Epithelial cell of prostate (primary cell): ENCODE measurements around the gene SUSD1.
A peak's percentile ranks its signal among the peaks of the same experiment; 100 is the strongest.

Source experiments
- DNase-seq: peaks from one replicate; pipeline ENCODE4 v3.0.0-alpha.2; 2011; ENCODE audit warnings: low read depth, low spot score
- H3K27ac ChIP-seq: fragments of 450-650 bp; 2 replicates; pipeline ENCODE4 v1.5.1; 2017; ENCODE audit warnings: mild to moderate bottlenecking

The SUSD1 gene

DNA sequence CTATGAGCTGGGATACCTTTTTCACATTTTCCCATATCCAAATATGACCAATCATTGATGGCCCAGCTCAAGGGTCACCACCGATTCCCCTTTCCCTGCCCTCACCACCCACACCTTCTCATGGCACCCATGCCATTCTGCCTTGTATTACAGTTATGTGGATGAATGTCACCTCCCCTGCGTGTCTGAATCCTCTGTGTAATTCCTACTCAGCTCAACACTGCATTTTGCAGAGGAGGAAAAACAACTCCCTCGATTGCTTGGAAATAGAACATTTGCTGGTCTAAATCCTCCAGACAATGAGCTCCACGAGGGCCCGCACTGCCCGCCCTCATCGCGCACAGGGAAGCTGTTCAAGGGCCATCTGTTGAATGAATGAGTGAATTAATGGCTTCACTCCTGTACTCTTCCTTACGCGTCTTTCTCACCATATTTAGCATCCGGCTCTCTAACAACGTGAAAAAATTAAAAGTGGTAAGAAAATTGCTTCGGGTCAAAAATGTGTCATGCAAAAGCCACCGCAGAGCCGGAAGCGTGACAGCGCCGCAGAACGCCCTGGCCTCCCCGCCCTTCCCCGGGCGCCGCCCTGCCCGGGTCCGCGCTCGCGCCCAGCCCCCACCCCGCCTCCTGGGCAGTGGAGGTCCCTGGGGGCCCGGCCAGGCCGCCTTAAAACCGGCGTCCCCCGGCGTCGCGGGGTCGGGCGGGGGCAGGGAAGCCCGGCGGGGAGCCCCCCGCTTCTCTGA lies 704 bp downstream of the SUSD1 start:
- no peak for DNase-seq
- peak overlapping the region; percentile 80 for H3K27ac ChIP-seq

GRCh38 chr9:112173489-112174221 lies 1.4 kb downstream of the SUSD1 start:
- H3K27ac ChIP-seq = peak overlapping the region; percentile 80
- no peak for DNase-seq

DNA sequence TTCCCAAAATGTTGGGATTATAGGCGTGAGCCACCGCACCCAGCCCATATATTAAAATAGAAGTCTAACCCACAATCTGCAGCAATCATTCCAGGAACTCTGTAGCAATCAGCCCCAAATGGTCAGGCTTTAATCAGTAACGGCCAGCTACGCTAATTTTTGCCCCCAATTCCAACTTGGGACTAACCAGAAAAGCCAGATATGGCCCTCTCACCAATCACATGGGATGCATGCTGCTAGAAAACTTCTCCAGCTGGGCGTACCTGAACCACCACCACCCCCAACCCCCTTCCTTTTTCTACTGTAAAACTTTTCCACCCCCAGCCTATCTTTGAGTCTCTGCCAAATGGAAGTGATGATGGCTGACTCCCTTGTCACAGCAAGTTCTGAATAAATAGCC lies 4.1 kb downstream of the SUSD1 start:
- DNase-seq = no peak
- peak overlapping the region; percentile 98 for H3K27ac ChIP-seq

- peak overlapping the region; percentile 98 for H3K27ac ChIP-seq
- peak; percentile 81 for DNase-seq
Observed at GRCh38 chr9:112170235-112170634, 4.9 kb downstream of the SUSD1 start.

- H3K27ac ChIP-seq = peak overlapping the region; percentile 98
- DNase-seq = peak; percentile 93
Observed at GRCh38 chr9:112169368-112169767, 5.7 kb downstream of the SUSD1 start.

GRCh38 chr9:112168197-112168596 lies 6.9 kb downstream of the SUSD1 start:
- DNase-seq = no peak
- peak overlapping the region; percentile 98 for H3K27ac ChIP-seq

- DNase-seq = peak; percentile 39
Observed at GRCh38 chr9:112166176-112167140, 8.6 kb downstream of the SUSD1 start.

DNA sequence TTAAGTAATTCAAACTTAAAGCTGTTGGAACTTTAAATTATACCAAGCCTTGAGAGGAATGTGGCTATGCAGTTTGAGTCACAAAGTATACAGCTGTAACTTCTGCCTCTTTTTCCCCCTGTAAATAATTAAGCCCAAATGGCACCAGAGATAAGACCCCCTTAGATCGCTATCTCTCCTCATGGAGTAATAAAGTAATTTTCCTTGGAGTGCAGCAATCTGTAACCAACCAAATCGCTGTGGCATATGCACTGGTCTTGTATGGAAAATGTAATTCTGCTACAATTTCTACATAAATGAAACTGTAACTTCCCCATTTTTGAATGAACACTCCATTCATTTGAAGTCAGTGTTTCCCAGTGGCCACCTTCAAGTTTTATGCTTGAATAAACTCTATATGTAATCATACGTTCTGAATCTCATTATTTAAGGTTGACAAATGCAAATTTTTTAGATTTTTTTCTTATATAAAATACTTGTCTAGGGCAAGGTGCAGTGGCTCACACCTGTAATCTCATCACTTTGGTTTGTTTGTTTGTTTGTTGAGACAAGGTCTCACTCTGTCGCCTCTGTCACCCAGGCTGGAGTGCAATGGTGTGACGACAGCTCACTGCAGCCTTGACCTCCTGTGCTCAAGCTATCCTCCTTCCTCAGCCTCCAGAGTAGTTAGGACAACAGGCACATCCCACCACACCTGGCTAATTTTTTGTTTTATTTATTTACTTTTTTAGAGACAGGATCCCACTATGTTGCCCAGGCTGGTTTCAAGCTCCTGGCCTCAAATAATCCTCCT lies 12.3 kb downstream of the SUSD1 start:
- H3K27ac ChIP-seq = no peak overlapping the region
- no peak for DNase-seq

More at GRCh38 chr9:112166176-112167140, 8.6 kb downstream of the SUSD1 start:
- H3K27ac ChIP-seq = peak overlapping the region; percentile 98

- no peak for DNase-seq
- no peak overlapping the region for H3K27ac ChIP-seq
Observed at GRCh38 chr9:112159781-112160180, 15.3 kb downstream of the SUSD1 start.

DNA sequence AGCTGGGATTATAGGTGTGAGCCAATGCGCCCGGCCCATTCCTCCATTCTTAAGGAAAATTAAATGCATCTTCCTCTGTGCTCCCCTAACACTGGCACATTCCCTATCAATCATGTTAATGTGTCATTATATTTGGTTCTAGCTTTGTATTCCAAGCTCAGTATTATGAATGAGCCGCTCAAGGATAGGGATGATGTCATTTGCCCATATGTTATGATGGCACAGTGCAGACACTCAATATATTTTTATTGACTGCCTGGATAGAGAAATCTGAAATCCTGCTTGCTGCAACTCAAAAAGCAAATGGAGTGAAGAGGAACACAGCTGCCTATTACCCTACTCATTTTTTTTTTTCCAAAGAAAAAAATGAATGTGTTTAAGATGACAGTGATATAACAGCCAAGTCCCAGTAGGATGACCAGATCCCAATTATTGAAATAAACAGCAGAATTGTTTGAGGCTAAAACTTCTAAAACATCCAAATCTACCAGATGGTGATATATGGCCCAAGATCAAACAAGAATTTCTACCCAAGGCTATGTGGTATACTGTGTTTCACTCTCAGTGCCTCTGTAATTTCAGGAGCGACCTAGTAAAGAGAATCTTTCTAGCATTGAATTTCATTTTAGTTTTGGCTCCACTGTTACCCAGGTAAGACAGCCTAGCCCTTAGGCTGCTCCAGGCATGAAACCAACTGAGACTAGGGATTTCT lies 16.3 kb downstream of the SUSD1 start:
- no peak for DNase-seq
- H3K27ac ChIP-seq = no peak overlapping the region

DNA sequence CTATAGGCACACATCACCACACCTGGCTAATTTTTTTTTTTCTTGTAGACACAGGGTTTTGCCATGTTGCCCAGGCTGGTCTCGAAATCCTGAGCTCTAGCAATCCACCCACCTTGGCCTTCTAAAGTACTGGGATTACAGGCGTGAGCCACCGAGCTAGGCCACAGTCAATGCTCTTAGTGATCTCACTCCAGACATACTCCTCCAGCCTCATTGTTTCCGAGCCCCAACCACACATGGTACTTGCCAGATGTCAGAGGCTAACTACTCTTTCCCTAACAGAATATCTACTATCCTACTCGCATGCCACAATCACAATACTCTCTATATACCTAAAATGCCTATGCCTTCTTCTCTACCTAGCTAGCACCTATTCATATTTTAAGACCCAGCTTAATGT lies 17.1 kb downstream of the SUSD1 start:
- no peak overlapping the region for H3K27ac ChIP-seq

DNA sequence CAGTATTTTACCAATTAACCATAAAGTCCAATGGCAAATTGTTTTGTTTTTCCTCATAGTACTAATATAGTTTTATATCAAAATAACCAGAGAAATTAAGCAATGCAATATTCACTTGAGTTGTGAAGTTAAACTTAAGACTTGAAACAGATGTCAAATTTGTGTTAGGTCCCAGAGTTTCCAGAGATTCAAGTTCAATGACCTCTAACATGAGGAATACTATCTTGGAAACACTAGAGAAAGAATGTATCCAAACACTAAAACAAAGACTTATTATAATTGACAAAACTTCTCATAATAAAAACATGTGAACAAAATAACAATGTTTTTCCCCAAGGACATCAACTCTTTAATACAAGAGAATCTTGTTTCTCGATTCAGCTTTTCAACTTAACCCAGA lies 18.0 kb downstream of the SUSD1 start:
- DNase-seq = no peak
- no peak overlapping the region for H3K27ac ChIP-seq

More for the DNA sequence above, 17.1 kb downstream of the SUSD1 start:
- DNase-seq = no peak

GRCh38 chr9:112149211-112149610 lies 25.9 kb downstream of the SUSD1 start:
- H3K27ac ChIP-seq = no peak overlapping the region
- no peak for DNase-seq

- no peak for DNase-seq
- H3K27ac ChIP-seq = peak overlapping the region; percentile 96
Observed at GRCh38 chr9:112145886-112146285, 29.2 kb downstream of the SUSD1 start.

- DNase-seq = no peak
- H3K27ac ChIP-seq = peak overlapping the region; percentile 96
Observed at GRCh38 chr9:112144807-112145206, 30.3 kb downstream of the SUSD1 start.

- H3K27ac ChIP-seq = peak overlapping the region; percentile 70
- no peak for DNase-seq
Observed at GRCh38 chr9:112142420-112142819, 32.7 kb downstream of the SUSD1 start.

- DNase-seq = no peak
- peak overlapping the region; percentile 70 for H3K27ac ChIP-seq
Observed at GRCh38 chr9:112140936-112141335, 34.2 kb downstream of the SUSD1 start.

GRCh38 chr9:112137066-112137465 lies 38.0 kb downstream of the SUSD1 start:
- no peak overlapping the region for H3K27ac ChIP-seq
- DNase-seq = no peak

DNA sequence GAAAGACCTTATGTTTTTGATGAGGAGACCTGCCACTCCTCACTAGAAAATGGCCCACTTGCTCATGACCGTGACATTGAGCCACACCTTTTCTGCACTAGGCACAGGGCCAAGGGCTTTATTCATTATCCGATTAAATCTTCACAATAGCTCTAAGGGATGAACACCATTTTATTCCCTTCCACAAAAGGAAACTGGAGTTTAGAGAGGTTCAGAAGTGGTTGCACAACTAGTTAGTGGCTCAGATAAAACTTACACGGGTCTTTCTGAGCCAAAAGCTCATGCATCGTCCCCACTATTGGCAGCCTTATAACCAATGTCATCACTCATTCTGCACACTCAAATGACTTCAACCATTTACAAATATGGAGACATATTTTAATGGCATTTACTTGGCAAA lies 39.4 kb downstream of the SUSD1 start:
- no peak for DNase-seq

More for the DNA sequence above, 39.4 kb downstream of the SUSD1 start:
- no peak overlapping the region for H3K27ac ChIP-seq
